GM13977 (cell line): ENCODE results near the gene POLE.

Experiments used
- DNase-seq: peaks from one replicate; pipeline ENCODE4 v3.0.0; 2012; ENCODE audit warnings: low spot score
- in situ Hi-C: fragments of 300-500 bp; cut with MboI; formaldehyde crosslinking; loops from one replicate; pipeline ENCODE4 v1.12.0; 2022; ENCODE audit warnings: low sequenced_read_pairs, low pct_unique_long_range_greater_than_20kb, mixed read lengths, inconsistent platforms; ENCODE audit not compliant: unreplicated experiment
- TF ChIP-seq, protein P1 (sequence below): IDR thresholded peaks from 2 replicates; pipeline ENCODE4 v1.5.1; 2012; ENCODE audit warnings: mild to moderate bottlenecking, control low read depth; ENCODE audit not compliant: insufficient read depth; ENCODE audit errors: extremely low read depth, missing control alignments

Gene POLE

DNA sequence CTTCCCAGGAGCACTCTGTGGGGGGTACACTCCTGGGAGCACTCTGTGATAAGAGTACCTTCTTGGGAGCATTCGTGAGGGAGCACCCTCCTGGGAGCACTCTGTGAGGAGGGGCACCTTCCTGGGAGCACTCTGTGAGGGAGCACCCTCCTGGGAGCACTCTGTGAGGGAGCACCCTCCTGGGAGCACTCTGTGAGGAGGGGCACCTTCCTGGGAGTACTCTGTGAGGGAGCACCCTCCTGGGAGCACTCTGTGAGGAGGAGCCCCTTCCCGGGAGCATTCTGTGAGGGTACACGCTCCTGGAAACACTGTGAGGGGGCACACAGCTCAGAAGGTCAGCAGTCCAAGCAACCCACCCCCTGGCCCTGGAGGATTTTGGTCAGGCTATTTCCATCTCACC lies 99.4 kb downstream of the POLE start:
- no peak for DNase-seq
- TF ChIP-seq, protein P1, sequence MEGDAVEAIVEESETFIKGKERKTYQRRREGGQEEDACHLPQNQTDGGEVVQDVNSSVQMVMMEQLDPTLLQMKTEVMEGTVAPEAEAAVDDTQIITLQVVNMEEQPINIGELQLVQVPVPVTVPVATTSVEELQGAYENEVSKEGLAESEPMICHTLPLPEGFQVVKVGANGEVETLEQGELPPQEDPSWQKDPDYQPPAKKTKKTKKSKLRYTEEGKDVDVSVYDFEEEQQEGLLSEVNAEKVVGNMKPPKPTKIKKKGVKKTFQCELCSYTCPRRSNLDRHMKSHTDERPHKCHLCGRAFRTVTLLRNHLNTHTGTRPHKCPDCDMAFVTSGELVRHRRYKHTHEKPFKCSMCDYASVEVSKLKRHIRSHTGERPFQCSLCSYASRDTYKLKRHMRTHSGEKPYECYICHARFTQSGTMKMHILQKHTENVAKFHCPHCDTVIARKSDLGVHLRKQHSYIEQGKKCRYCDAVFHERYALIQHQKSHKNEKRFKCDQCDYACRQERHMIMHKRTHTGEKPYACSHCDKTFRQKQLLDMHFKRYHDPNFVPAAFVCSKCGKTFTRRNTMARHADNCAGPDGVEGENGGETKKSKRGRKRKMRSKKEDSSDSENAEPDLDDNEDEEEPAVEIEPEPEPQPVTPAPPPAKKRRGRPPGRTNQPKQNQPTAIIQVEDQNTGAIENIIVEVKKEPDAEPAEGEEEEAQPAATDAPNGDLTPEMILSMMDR, result no peak
- in situ Hi-C loops, result no loop called here

DNA sequence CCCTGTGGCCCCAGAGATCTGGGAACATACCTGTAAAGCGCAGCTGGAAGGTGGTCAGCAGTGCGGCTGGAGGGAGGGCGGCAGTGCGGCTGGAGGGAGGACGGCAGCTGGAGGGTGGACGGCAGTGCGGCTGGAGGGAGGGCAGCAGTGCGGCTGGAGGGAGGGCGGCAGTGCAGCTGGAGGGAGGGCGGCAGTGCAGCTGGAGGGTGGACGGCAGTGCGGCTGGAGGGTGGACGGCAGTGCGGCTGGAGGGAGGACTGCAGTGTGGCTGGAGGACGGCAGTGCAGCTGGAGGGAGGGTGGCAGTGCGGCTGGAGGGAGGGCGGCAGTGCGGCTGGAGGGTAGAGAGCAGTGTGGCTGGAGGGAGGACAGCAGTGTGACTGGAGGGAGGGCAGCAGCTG lies 100.2 kb downstream of the POLE start:
- DNase-seq, result no peak
- TF ChIP-seq, protein P1, result no peak
- in situ Hi-C loops, result no loop called here

DNA sequence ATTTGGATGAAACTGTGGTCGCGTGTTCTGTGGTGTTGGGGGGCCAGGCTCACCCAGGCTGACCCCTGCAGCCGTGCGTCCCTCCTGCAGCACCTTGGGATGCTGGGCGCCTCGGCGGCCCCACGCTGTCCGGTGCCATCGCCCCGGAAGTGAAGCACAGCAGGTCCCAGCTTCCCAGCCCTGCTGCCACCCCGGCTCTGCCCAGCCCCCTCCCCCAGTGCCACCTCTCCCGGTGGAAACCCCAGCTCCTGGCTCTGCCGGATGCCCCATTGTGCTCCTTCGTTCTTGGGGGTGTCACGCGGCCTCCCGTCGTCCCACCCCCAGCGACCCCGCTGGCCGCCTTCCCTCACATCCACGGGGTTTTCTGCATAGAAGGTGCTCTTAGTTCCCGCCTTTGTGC lies 102.0 kb downstream of the POLE start:
- in situ Hi-C loops, result no loop called here
- TF ChIP-seq, protein P1, result no peak
- no peak for DNase-seq

DNA sequence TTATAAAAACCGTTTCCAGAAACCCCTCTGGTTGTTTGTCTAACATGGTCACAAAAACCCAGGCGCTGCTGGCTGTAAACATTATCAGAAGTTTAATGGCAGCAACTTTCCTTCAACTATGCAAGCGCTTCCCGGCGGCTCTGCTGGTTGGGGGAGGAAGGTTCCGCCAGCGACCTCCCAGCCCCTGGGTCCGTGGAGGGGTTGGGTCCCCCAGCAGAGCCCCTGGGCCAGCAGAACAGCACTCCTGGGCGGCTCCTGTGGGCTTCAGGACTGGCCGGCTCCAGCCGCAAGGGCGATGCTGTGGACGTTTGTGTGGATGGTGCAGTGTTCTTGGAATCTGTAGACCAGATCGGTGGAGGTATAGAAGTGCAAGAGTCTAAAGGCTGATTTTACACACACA lies 102.7 kb downstream of the POLE start:
- in situ Hi-C loops, result no loop called here
- TF ChIP-seq, protein P1, result no peak

DNA sequence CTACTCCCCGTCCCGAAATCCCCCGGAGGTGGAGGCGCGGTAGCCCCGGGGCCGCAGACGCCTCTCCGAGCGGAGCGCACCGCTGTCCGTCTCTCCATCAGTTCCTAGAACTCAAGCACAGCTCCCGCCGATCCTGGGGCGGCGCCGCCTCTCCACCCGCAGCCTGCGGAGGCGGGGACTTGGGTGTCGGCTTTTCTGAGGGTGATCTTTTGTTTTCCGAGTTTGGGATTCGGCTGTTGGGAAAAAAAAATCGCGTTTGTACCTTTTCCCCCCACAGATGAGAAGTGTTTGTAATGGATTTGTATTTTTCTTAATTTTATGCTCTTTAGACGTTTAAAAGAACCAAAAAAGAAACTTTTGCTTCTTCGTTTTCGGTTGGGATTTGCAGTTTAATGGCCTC lies 103.4 kb downstream of the POLE start:
- in situ Hi-C loops, result no loop called here
- TF ChIP-seq, protein P1, result no peak
- DNase-seq, result no peak

More for the DNA sequence above, 102.7 kb downstream of the POLE start:
- no peak for DNase-seq

DNA sequence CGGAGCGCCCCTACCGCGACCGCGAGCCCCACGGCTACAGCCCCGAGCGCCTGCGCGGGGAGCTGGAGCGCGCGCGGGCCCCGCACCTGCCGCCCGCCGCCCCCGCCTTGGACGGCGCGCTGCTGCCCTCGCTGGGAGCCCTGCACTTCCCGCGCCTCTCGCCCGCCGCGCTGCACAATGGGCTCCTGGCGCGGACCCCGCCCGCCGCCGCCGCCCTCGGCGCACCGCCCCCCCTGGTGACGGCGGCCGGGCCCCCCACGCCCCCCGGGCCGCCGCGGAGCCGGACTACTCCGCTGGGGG lies 103.8 kb downstream of the POLE start:
- DNase-seq, result no peak
- in situ Hi-C loops, result no loop called here
- TF ChIP-seq, protein P1, result no peak
